Esophagus muscularis mucosa (tissue), 4 donors: ENCODE results near the gene SULT6B1. TPM values are rescaled to one million over a fixed set of nuclear protein-coding genes. Genes with fewer than 3 reads are reported as not detected.
A peak's percentile ranks its signal among the peaks of the same experiment; 100 is the strongest.

Experiments
- DNase-seq: peaks from one replicate; pipeline ENCODE4 v3.0.0-alpha.2; 2017; ENCODE audit errors: extremely low spot score
- H3K27ac ChIP-seq, 4 donors: fragments of 200-600 bp; sonication (generic); replicated peaks in 1 of 4; 1 replicate in 3 of 4; 2 replicates in 1 of 4; pipeline ENCODE4 v1.5.1; 2016 to 2019; ENCODE audit warnings: mild to moderate bottlenecking in 1 of 4
- H3K27me3 ChIP-seq, 4 donors: fragments of 200-600 bp; sonication (generic); one replicate each; pipeline versions ENCODE4 v1.5.1 to v1.6.0; 2016 to 2019
- H3K36me3 ChIP-seq, 4 donors: fragments of 200-600 bp; sonication (generic); one replicate each; pipeline ENCODE4 v1.5.1; 2016 to 2019
- H3K4me1 ChIP-seq, 4 donors: fragments of 200-600 bp; sonication (generic); one replicate each; pipeline ENCODE4 v1.5.1; 2016 to 2019
- H3K4me3 ChIP-seq, 4 donors: fragments of 200-600 bp; sonication (generic); 1 replicate in 2 of 4; 2 replicates in 2 of 4; pipeline ENCODE4 v1.5.1; 2016 to 2019; ENCODE audit warnings: mild to moderate bottlenecking in 4 of 4, moderate library complexity in 1 of 4
- H3K9me3 ChIP-seq, 4 donors: fragments of 200-600 bp; sonication (generic); 1 replicate in 3 of 4; 2 replicates in 1 of 4; pipeline ENCODE4 v1.5.1; 2016 to 2019
- EP300 ChIP-seq: sonication (generic); formaldehyde crosslinking; IDR thresholded peaks from one replicate; pipeline ENCODE4 v1.6.1; 2017; ENCODE audit warnings: antibody characterized with exemption
- POLR2A ChIP-seq: fragments of 450-650 bp; IDR thresholded peaks from one replicate; pipeline ENCODE4 v1.6.1; 2017; ENCODE audit warnings: antibody characterized with exemption, moderate library complexity, mild to moderate bottlenecking, low read depth
- POLR2AphosphoS5 ChIP-seq, 2 donors: sonication (generic); formaldehyde crosslinking; IDR thresholded peaks; one replicate each; pipeline ENCODE4 v1.6.1; 2017; ENCODE audit warnings: antibody characterized with exemption in 2 of 2
- WGBS: methylation state at CpG from one replicate; pipeline ENCODE4 v1.1.5; 2018; 5-methylcytosine and 5-hydroxymethylcytosine counted together
- intact Hi-C: fragments of 100-400 bp; cut with DNase I; formaldehyde crosslinking; loops from one replicate; pipeline ENCODE4 v1.15.1; 2023
- total RNA-seq, 4 donors: library from RNA; depleted of rRNA; stranded (reverse); fragments of >200 nt; gene quantifications; one replicate each; pipeline versions ENCODE4 v1.1.0 to v1.2.1, GENCODE V29; 2016
- TF ChIP-seq, protein P1 (sequence below), 3 experiments: fragments of 200-600 bp in 2 of 3; fragments of 450-650 bp in 1 of 3; sonication (generic) in 2 of 3; IDR thresholded peaks; one replicate each; pipeline ENCODE4 v1.5.1; 2017 to 2019; ENCODE audit warnings: antibody characterized with exemption in 3 of 3, mild to moderate bottlenecking in 2 of 3, moderate library complexity in 1 of 3

SULT6B1 gene
- not detected for total RNA-seq

DNA sequence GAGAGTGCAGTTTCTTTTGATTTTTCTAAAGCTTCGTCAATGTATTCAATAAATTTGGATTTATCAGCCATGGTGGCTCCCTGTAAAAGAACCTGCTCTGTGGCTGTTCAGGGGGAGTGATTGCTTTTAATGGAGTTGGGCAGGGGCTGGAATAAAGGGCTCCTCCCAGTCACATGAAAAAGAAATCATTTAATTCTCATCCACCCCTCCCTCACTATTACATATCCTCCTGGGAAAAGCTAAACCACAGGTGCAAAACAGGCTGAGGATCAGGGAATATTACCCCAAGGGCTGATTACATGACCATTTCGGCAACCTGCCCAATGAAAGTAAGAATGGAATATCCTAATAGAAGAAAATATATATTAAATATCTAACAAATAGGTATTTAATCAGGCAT, at the start of gene SULT6B1:
TSS of gene SULT6B1 (minus strand) at position 101 of the 400 bp plus-strand sequence. CDS start at position 71, 30 bp downstream.
- H3K36me3 ChIP-seq: no peaks in the 10 kb centered on the region
- intact Hi-C loops: no loop called here
- H3K27me3 ChIP-seq: peaks cover 0 to 6% (median 0%) of the 10 kb centered on the region in 4 donors
- no peak within 1 kb of the TSS for H3K4me3 ChIP-seq
- peak within 1 kb of the TSS in 1 of 4 donors; percentile 2 for H3K27ac ChIP-seq
- no peak for TF ChIP-seq POLR2AphosphoS5 (IDR thresholded peaks at IDR 0.05)
- no peak for TF ChIP-seq EP300
- DNase-seq: no peak
- 100% methylated on average over 2 of the region's 2 CpGs for WGBS
- no peaks in the 10 kb centered on the region for H3K4me1 ChIP-seq
- no peaks in the 10 kb centered on the region for H3K9me3 ChIP-seq

GRCh38 chr2:37232131-37232933, 43.9 kb upstream of the SULT6B1 start:
- H3K4me1 ChIP-seq: peaks cover 24 to 39% (median 31%) of the 10 kb centered on the region in 4 donors
- H3K4me3 ChIP-seq: peak overlapping the region; percentile 85 to 96 (median 91)
- H3K36me3 ChIP-seq: peaks cover 9 to 28% (median 18%) of the 10 kb centered on the region in 4 donors
- TF ChIP-seq, protein P1, sequence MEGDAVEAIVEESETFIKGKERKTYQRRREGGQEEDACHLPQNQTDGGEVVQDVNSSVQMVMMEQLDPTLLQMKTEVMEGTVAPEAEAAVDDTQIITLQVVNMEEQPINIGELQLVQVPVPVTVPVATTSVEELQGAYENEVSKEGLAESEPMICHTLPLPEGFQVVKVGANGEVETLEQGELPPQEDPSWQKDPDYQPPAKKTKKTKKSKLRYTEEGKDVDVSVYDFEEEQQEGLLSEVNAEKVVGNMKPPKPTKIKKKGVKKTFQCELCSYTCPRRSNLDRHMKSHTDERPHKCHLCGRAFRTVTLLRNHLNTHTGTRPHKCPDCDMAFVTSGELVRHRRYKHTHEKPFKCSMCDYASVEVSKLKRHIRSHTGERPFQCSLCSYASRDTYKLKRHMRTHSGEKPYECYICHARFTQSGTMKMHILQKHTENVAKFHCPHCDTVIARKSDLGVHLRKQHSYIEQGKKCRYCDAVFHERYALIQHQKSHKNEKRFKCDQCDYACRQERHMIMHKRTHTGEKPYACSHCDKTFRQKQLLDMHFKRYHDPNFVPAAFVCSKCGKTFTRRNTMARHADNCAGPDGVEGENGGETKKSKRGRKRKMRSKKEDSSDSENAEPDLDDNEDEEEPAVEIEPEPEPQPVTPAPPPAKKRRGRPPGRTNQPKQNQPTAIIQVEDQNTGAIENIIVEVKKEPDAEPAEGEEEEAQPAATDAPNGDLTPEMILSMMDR (IDR thresholded peaks at IDR 0.05): no peak
- TF ChIP-seq POLR2A (no peak), POLR2AphosphoS5 (IDR thresholded peaks at IDR 0.05) (no peak), EP300 (no peak)
- 11% methylated on average over 18 of the region's 18 CpGs for WGBS
- H3K27me3 ChIP-seq: no peaks in the 10 kb centered on the region
- H3K9me3 ChIP-seq: no peaks in the 10 kb centered on the region
- intact Hi-C loops: loop anchor here (5.0 kb wide), 3 partner anchors 35 to 90 kb away; partner anchors contain the start of genes CEBPZOS, EIF2AK2 and PRKD3
- H3K27ac ChIP-seq: peak overlapping the region; percentile 89 to 95 (median 94)
- DNase-seq: no peak

DNA sequence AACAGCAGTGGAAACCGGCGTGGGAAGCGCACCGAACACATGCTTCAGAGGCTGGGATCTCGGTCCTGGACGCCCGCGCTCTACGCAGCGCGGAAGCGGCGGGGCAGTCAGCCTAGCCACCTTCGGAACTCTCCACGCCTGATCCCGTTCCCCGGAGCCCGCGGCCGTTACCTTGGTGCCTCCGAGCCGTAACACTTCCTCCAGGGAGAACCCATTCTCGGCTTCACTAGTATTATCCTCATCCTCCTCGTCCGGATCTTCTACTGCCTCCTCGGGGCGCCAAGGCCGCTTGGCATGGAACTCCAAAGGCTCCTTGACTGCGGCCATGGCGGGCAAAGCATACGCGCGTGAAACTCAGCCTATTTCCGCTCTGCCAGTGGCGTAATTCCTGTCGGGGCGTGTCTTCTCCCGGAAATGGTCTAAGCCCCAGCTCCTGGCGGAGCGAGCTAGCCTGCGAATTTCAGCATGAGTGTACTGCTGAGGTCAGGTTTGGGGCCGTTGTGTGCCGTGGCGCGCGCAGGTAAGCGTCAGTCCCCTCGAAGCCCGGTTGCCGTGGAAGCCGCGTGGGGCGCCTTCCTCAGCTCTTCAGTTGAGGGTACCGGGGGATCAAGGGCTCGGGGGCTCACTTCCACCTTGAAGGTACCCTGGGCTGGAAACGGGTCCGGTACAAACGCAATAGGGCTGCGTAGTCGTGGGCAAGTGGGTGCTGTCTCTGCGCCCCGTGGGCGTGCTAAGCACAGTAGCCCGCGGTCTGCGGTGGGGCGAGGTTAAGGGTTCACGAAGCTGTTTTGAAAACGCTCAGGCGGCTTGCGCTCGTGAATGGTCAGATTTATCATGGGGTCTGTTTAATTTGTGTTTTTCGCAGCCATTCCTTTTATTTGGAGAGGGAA, 43.0 kb upstream of the SULT6B1 start, which contains the start of the genes CEBPZ and NDUFAF7:
TSS of gene CEBPZ (minus strand) at position 356 of the 890 bp plus-strand sequence. CDS start at position 327, 29 bp downstream.
TSS of gene NDUFAF7 (plus strand) at position 418 of the 890 bp plus-strand sequence. CDS start at position 466, 48 bp downstream.
- DNase-seq: peak; percentile 98
- under 1% methylated on average over 49 of the region's 73 CpGs for WGBS
- TF ChIP-seq POLR2AphosphoS5 (IDR thresholded peaks at IDR 0.05) (peak; percentile 93 to 95), EP300 (no peak)
- TF ChIP-seq, protein P1 (IDR thresholded peaks at IDR 0.05): no peak
- Histone ChIP-seq H3K27me3 (no peaks in the 10 kb centered on the region), H3K36me3 (peaks cover 15 to 26% (median 20%) of the 10 kb centered on the region in 4 donors), H3K4me1 (peaks cover 24 to 47% (median 39%) of the 10 kb centered on the region in 4 donors), H3K27ac (peak within 1 kb of the TSS; percentile 89 to 95 (median 94)), H3K4me3 (peak within 1 kb of the TSS; percentile 85 to 96 (median 91)), H3K9me3 (no peaks in the 10 kb centered on the region)
- intact Hi-C loops: loop anchor here (5.0 kb wide), 3 partner anchors 34 to 91 kb away; partner anchors contain the start of genes CEBPZOS, EIF2AK2 and PRKD3

GRCh38 chr2:37230581-37230980, 42.1 kb upstream of the SULT6B1 start:
- peak overlapping the region; percentile 89 to 95 (median 94) for H3K27ac ChIP-seq
- peaks cover 24 to 53% (median 44%) of the 10 kb centered on the region in 4 donors for H3K4me1 ChIP-seq
- TF ChIP-seq, protein P1 (IDR thresholded peaks at IDR 0.05): no peak
- TF ChIP-seq EP300 (no peak), POLR2A (no peak), POLR2AphosphoS5 (IDR thresholded peaks at IDR 0.05) (no peak)
- 2% methylated on average over 8 of the region's 8 CpGs for WGBS
- H3K27me3 ChIP-seq: no peaks in the 10 kb centered on the region
- DNase-seq: no peak
- no peaks in the 10 kb centered on the region for H3K9me3 ChIP-seq
- peaks cover 15 to 22% (median 18%) of the 10 kb centered on the region in 4 donors for H3K36me3 ChIP-seq
- intact Hi-C loops: loop anchor here (5.0 kb wide), 3 partner anchors 33 to 92 kb away; partner anchors contain the start of genes CEBPZOS, EIF2AK2 and PRKD3
- peak overlapping the region; percentile 85 to 96 (median 91) for H3K4me3 ChIP-seq
